Measurements from ENCODE around the gene NANS.

DNA sequence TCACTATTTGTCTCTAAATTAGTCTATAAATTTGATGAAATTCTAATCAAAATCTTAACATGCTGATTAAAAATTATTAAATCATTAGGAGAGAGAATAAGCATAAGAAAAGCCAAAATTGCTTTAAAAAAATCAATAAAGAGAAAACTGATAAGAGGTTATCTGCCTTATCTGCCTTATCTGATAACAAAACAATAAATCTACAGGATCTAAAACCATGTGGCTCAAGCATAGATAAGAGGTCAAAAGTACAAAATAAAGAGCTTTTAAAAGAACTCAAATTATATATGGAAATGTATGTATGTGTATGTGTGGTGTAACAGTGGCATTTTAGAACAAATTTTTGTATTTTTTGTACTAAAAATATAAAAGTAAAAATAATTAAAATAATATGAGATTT lies 43.9 kb downstream of the NANS start:
- TF ChIP-seq CTCF (IDR thresholded peaks at IDR 0.05; ENCODE audit: low read depth, low read length) = no peak
- TF ChIP-seq POLR2A (IDR thresholded peaks at IDR 0.05; ENCODE audit: extremely low read depth, insufficient read length) = no peak

All from NB4 (cell line).